Measurements from ENCODE around the gene PSMB10.
"Not testable (repeated sequence)": the region's sequence is repeated elsewhere in the genome, so short reads cannot be mapped to it uniquely, and the experiment has no call there.

The PSMB10 gene

GRCh38 chr16:67915831-67916723 lies 20.6 kb downstream of the PSMB10 start:
- no peak for TF ChIP-seq CTCF (IDR thresholded peaks at IDR 0.05; ENCODE audit: low read depth, low read length)
- no peak overlapping the region for H3K4me3 ChIP-seq (replicated peaks in 1 of 2; ENCODE audit: low read depth in 2 of 2, low read length in 2 of 2)

DNA sequence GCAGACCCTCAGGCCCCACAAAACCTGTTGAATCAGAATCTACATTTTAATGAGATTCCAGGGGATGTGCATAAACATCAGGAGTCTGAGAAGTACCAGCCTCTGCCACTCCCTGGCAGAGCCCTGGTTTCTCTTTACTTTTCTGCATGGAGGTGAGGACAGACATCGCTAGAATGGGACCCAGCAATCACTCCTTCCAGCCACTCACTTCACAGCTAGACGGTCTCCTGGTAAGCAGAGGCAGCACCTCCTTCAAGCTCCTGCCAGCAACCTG lies 21.2 kb downstream of the PSMB10 start:
- H3K4me3 ChIP-seq (replicated peaks in 1 of 2; ENCODE audit: low read depth in 2 of 2, low read length in 2 of 2); DNase-seq (ENCODE audit: low read depth in 2 of 2): not testable (repeated sequence)

More at GRCh38 chr16:67915831-67916723, 20.6 kb downstream of the PSMB10 start:
- no peak for DNase-seq (ENCODE audit: low read depth in 2 of 2)

DNA sequence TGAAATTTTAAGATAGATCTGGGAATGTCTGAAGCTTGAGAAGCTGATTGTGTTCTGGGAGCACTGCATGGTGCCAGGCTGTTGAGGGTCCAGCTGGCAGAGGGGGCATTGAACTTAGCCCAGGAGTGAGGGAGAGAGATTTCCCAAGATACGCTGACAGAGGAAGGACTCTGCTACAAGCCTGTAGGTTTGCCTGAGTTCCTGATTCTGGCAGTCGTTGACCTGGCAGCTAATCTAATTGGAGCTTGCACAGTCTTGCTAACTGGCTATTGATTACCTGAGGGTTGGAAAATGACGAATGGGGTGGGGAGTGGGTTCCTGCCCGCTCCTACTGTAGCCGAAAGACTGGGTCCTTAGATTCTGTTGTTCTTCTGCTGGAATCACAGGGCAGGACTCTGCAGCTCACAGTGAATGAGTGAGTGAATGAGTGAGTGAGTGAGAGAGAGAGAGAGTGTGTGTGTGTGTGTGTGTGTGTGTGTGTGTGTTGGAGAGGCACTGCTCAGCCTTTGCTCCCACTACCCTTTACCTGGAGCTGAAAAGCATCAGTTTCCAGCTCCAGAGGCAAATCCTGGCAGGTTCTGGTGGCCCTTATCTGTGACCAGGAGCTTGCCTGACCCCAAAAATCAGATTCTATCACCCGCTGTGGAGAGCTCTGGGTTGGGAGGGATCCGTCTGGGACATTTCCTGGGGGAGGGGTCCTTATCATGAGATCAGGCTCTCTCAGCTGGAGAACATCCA lies 21.7 kb downstream of the PSMB10 start:
- H3K4me3 ChIP-seq (replicated peaks in 1 of 2; ENCODE audit: low read depth in 2 of 2, low read length in 2 of 2), result no peak overlapping the region
- TF ChIP-seq CTCF (IDR thresholded peaks at IDR 0.05; ENCODE audit: low read depth, low read length), result no peak
- no peak for DNase-seq (ENCODE audit: low read depth in 2 of 2)

GRCh38 chr16:67910158-67910557 lies 26.5 kb downstream of the PSMB10 start:
- DNase-seq (ENCODE audit: low read depth in 2 of 2), result peak; percentile 39 to 72
- no peak overlapping the region for H3K4me3 ChIP-seq (replicated peaks in 1 of 2; ENCODE audit: low read depth in 2 of 2, low read length in 2 of 2)
- no peak for TF ChIP-seq CTCF (IDR thresholded peaks at IDR 0.05; ENCODE audit: low read depth, low read length)

- no peak for DNase-seq (ENCODE audit: low read depth in 2 of 2)
- TF ChIP-seq CTCF (IDR thresholded peaks at IDR 0.05; ENCODE audit: low read depth, low read length), result no peak
- no peak overlapping the region for H3K4me3 ChIP-seq (replicated peaks in 1 of 2; ENCODE audit: low read depth in 2 of 2, low read length in 2 of 2)
Observed at GRCh38 chr16:67909056-67909742, 27.5 kb downstream of the PSMB10 start.

- no peak overlapping the region for H3K4me3 ChIP-seq (replicated peaks in 1 of 2; ENCODE audit: low read depth in 2 of 2, low read length in 2 of 2)
- no peak for TF ChIP-seq CTCF (IDR thresholded peaks at IDR 0.05; ENCODE audit: low read depth, low read length)
- DNase-seq (ENCODE audit: low read depth in 2 of 2), result no peak
Observed at GRCh38 chr16:67907397-67908180, 29.1 kb downstream of the PSMB10 start.
